Diencephalon (tissue), 1 donor: Measurements from ENCODE around the gene GATD1. TPM values are rescaled to one million over a fixed set of nuclear protein-coding genes. Genes with fewer than 3 reads are reported as not detected.

Experiments
- small RNA-seq: library from RNA; depleted of rRNA; stranded (forward); fragments of <200 nt; gene quantifications from one replicate; pipeline ENCODE3, GENCODE V24; 2014
- total RNA-seq: library from RNA; depleted of rRNA; stranded (reverse); fragments of >200 nt; gene quantifications from one replicate; pipeline ENCODE4 v1.2.3, GENCODE V29; 2014

The GATD1 gene, protein sequence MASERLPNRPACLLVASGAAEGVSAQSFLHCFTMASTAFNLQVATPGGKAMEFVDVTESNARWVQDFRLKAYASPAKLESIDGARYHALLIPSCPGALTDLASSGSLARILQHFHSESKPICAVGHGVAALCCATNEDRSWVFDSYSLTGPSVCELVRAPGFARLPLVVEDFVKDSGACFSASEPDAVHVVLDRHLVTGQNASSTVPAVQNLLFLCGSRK
- 40.8 TPM for total RNA-seq

DNA sequence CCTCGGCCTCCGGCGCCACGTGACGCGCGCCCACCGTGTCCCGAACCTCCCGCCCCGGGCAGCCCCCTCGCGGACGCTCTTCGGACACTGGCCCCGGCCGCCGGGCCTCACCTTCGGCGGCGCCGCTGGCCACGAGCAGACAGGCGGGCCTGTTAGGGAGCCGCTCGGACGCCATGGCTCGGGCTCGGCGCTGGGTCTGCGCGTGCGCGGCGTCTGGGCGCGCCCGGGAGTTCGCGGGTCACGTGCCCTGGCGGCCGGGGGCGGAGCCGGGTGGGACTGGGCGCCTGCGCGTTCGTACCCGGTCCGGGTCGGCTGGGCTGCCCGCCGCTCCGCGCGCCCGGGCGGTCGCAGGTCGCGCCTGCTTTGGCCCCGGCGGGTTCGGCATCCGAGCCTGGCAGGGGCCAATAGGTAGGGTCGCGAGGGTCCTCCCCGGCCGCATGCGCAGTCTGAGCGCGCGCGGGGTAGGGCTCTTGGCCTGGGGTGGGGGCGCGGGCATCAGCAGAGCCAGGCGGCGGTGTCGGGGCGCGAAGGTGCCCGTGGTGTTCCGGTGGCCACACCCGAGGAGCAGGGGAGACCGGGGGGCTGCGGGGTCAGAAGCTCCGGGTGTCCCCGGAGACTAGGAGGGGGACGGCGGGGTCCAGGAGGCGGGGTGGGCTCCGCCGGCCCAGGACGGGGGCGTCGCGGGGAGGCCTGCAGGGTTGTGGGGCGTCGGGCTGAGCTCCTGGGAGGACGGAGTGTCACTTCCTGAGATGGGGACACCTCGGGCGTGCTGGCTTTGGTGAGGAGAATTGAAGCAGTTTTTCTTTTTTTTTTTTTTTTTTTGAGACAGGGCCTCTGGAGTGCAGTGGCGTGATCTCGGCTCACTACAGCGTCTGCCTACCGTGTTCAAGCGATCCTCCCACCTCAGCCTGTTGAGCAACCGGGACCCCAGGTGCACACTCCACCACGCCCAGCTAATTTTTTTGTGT, at the start of gene GATD1:
GATD1 (minus strand) TSS at position 200 of the 968 bp plus-strand sequence; CDS start at position 175, 25 bp downstream.

DNA sequence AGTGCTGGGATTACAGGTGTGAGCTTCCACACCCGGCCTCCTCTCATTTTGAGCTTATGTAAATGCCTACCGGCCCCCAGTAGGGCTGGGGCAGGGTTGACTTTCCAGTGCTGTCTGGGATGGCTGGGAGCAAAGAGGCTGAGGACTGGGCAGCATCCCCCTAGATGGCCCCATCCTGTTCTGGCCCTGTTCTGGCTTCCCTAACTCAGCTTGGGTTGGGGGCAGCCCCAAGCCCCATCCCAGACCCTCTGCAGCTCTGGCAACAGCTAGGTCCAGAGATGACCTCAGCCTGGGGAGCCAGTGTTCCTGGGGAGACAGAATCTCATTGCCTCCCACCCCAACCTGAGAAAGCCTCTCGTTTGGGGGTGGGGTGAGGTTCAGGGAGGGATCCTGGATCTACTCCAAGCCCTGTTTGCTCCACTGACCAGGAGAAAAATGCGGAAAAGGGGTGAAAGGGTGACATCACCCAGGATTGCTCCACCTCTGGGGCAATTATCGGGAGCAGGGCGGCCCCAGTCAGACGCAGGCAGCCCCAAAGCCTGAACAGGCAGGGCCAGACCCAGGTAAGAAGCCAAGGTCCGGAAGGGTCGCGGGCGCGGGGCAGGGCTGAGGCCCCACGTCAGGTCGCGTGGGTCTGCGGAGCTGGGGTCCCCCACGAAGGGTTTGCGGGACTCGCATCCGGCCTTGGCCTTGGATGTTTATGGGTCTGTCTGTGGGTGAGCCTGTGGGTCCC, 41.3 kb upstream of the GATD1 start, which contains the start of gene PNPLA2:
PNPLA2 (plus strand) TSS at position 519 of the 733 bp plus-strand sequence. CDS start 805 bp downstream, outside the sequence.

DNA sequence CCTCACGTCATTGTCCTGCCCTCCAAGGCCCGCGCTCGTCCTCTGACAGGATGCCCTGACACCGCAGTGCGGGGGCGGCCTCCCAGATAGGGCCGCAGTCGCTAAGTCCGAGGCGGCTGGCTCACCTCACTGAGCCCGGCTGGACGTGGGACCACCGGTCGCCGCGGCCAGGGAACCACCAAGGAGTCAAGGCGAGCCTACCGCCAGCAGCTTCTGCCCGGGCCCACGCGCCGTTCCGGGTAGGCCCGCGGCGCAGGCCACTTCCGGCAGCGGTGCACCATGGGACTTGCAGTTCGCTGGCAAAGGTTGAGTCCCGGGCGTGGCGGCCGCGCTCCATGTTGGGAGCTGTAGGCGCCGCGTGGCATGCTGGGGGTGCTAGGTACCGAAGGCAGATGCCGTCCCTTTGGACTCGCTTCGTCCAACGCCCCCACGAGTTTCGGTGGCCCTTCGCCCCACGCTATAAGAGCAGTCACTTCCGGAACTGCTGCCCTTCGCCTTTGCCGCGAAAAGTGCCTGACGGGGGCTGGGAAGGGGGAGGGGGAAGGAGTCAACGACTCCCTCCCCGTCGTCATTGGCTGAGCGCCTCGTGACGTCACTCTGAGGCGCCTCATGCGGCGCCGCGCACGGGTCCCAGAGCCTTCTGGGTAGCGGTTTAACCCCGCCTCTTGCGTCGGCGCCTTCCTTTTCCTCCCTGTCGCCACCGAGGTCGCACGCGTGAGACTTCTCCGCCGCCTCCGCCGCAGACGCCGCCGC, 32.2 kb upstream of the GATD1 start, which contains the start of gene RPLP2:
RPLP2 (plus strand) TSS at position 681 of the 753 bp plus-strand sequence. CDS start 268 bp downstream, outside the sequence.

DNA sequence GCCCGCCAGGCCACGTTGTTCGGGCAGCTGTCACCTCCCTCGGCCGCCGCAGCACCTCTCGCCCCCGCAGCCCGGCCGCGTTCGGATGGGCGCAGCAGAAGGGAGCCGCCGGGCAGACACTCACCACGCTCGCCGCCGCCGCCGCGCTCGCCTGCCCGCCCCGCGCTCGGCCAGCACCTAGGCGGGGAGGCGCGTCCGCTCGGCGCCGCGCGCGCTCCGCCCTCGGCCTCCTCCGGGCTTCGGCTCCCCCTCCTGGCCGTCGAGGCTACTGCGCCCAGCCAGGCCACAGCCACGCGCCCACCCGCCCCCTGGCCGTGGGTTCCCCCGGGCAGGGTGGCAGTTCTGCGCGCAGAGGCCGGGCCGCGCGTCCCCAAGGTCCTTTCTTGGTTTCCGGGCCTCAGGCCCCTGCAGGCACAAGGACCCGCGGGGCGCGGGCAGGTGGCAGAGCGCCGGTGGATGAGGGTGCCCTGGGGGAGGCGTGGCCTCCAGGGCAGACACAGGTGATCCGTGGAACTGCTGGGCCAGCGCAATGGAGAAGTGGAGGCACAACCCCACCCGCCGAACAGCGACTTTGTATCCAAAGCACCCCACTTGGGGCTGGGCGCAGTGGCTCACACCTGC, 20.9 kb upstream of the GATD1 start, which contains the start of gene SLC25A22:
SLC25A22 (minus strand) TSS at position 189 of the 621 bp plus-strand sequence. CDS start 3,275 bp downstream, outside the sequence.

DNA sequence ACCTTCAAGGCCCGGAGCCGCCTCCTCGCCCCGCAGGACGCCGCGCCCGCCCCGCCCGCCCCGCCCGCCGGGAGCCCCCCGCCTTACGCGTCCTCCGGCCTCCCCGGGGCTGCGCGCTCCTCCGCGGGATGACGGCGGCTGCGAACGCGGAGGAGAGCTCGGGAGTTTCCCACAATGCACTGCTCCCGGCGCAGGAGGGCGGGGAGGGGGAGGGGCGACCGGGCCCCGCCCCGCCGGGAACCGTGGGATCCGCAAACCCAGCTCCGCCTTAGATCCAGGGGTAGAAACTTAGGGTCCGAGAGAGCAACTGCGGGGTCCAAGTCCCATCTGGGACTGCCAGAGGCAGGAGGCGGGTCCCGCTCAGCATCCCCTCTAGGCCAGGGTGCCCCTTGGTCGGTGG, 12.7 kb upstream of the GATD1 start, which contains the start of gene CEND1:
CEND1 (minus strand) TSS at position 148 of the 400 bp plus-strand sequence. CDS start 1,514 bp downstream, outside the sequence.

DNA sequence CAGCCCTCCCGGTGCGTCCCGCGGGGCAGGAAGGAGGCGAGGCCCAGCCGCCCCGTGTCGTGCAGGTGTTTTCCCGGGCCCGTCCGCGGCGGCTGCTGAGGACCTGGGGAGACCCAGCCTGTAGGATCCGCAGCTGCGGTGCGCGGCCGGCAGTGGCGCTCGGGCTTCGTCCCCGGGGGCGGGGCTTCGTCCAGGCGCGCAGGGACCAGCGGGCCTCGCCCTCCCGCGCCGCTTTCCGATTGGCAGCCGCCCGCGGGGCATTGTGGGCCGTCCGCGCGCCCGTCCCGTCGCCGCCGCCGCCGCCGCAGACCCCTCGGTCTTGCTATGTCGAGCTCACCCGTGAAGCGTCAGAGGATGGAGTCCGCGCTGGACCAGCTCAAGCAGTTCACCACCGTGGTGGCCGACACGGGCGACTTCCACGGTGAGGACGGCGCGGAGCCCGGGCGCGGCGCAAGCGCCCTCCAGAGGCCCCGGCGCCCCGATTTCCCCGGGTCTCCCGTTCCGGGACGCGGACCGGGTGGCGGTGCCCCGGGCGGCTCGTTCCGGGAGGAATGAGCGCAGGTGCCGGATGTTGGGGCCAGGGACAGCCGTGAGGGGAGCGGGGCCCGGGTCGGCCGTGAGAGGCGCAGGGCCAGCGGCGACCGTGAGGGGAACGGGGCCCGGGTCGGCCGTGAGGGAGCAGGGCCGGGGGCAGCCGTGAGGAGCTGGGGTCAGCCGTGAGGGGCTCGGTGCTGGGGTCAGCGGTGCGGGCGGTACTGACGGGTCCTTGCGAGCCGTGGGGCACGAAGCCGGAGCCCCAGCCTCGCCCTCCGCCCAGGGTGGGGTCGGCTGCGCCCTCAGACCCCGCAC, 29.9 kb downstream of the GATD1 start, which contains the start of gene TALDO1:
TALDO1 (plus strand) TSS at position 307 of the 849 bp plus-strand sequence; CDS start at position 325, 18 bp downstream.

Small RNA genes lying within 50 kb of the gene (small RNA-seq; reads per million reads assigned to genes)
- gene SNORA52 = not detected

Other genes with a start within 250 kb of the GATD1 start
- 71.5 TPM for gene HRAS, start 241.9 kb downstream of the GATD1 start, total RNA-seq
- gene LRRC56, start 240.0 kb downstream of the GATD1 start, total RNA-seq = 3.5 TPM
- 0.23 TPM for gene LMNTD2, start 216.7 kb downstream of the GATD1 start, total RNA-seq
- 12.2 TPM for gene RASSF7, start 216.5 kb downstream of the GATD1 start, total RNA-seq
- gene PHRF1, start 201.0 kb downstream of the GATD1 start, total RNA-seq = 24.0 TPM
- 3.9 TPM for gene IRF7, start 161.5 kb downstream of the GATD1 start, total RNA-seq
- 0.23 TPM for gene CDHR5, start 152.5 kb downstream of the GATD1 start, total RNA-seq
- not detected for gene SCT, start 150.3 kb downstream of the GATD1 start, total RNA-seq
- gene DRD4, start 140.2 kb downstream of the GATD1 start, total RNA-seq = not detected
- gene DEAF1, start 82.3 kb downstream of the GATD1 start, total RNA-seq = 76.6 TPM
- gene TMEM80, start 81.7 kb downstream of the GATD1 start, total RNA-seq = 12.0 TPM
- 4.2 TPM for gene EPS8L2, start 71.3 kb downstream of the GATD1 start, total RNA-seq
- gene TALDO1, start 30.0 kb downstream of the GATD1 start, total RNA-seq = 76.1 TPM
- gene CEND1, start 12.6 kb upstream of the GATD1 start, total RNA-seq = 19.4 TPM
- gene SLC25A22, start 20.8 kb upstream of the GATD1 start, total RNA-seq = 24.7 TPM
- 5.5 TPM for gene PIDD1, start 27.7 kb upstream of the GATD1 start, total RNA-seq
- gene RPLP2, start 32.5 kb upstream of the GATD1 start, total RNA-seq = 265 TPM
- 6.5 TPM for gene PNPLA2, start 41.4 kb upstream of the GATD1 start, total RNA-seq
- 2.8 TPM for gene CRACR2B, start 50.4 kb upstream of the GATD1 start, total RNA-seq
- 37.6 TPM for gene CD151, start 55.5 kb upstream of the GATD1 start, total RNA-seq
- 45.2 TPM for gene POLR2L, start 65.0 kb upstream of the GATD1 start, total RNA-seq
- gene TSPAN4, start 65.4 kb upstream of the GATD1 start, total RNA-seq = 28.6 TPM
- gene CHID1, start 133.3 kb upstream of the GATD1 start, total RNA-seq = 37.4 TPM
- gene AP2A2, start 148.4 kb upstream of the GATD1 start, total RNA-seq = 67.4 TPM